GM18873 (cell line): ENCODE measurements around the gene SEC24D.

ENCODE experiments used
- ATAC-seq: cut with Tn5 transposase; IDR thresholded peaks from one replicate; pipeline ENCODE4 v1.9.1; 2021; ENCODE audit warnings: mild to moderate bottlenecking, moderate library complexity, moderate number of reproducible peaks; ENCODE audit not compliant: unreplicated experiment, low FRiP score

The SEC24D gene

GRCh38 chr4:118730683-118731082 is 105.2 kb downstream of the SEC24D start:
- ATAC-seq, result no peak

GRCh38 chr4:118729287-118730286 is 106.3 kb downstream of the SEC24D start:
- no peak for ATAC-seq

- no peak for ATAC-seq
These were observed 108.6 kb downstream of the SEC24D start for GRCh38 chr4:118727360-118727759.

DNA sequence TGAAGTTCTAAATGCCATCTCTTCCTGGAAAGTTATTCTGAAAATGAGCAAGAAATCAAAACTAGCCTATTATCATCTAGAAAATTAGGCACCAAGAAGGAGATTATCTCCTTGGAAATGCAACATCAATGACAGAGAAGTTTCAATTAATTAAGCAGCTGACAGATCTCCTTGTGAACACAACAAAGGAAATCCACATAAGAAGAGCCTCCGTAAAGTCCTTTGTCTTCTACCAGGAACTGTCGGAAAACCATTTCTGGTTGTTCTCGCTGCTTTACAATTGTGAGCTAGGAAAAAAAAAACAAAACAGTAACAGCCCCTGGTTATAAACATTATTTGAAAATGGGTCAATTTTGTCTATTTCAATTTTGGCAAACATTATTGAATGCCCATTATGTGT is 112.6 kb downstream of the SEC24D start:
- ATAC-seq, result no peak

GRCh38 chr4:118721752-118722151 is 114.2 kb downstream of the SEC24D start:
- ATAC-seq, result no peak

- no peak for ATAC-seq
These were observed 117.3 kb downstream of the SEC24D start for GRCh38 chr4:118718511-118719170.

GRCh38 chr4:118716304-118716703 is 119.6 kb downstream of the SEC24D start:
- ATAC-seq, result no peak

GRCh38 chr4:118714682-118715081 is 121.2 kb downstream of the SEC24D start:
- no peak for ATAC-seq

DNA sequence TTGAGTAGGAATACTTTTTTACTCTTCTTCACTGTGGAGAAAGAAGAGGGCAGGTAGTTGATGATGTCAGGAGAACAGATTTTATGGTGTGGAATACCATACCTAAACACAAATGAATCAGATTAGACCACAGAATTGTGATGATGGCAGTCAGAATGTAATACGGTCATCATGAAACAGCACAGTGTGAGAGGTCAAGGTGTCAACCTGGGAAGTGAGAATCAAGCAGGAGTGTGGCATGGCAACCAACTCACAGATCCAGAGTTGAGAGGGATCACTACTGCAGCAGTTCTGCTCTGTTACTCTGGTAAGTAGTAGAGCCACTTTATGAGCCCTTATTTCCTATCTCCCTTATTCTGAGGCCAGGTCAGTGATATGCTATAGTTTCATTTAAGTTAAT is 123.1 kb downstream of the SEC24D start:
- ATAC-seq, result peak; percentile 45

DNA sequence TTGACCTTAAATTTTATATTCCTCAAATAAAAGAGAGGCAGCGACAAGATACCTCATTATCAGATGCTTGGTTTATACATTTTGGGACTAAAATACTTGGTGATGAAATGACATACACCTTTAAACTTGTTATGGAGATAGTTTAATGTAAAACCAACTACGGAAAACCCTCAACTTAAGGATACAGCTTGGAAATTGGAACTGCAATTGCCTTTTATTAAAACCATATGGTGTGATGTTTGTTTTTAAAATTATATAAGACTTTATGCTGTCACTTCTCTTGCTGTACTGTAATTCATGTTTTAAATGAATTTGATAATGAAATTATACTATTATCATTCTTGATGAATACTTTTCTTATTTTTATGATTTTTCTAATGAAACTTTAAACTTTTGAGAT is 124.9 kb downstream of the SEC24D start:
- no peak for ATAC-seq

DNA sequence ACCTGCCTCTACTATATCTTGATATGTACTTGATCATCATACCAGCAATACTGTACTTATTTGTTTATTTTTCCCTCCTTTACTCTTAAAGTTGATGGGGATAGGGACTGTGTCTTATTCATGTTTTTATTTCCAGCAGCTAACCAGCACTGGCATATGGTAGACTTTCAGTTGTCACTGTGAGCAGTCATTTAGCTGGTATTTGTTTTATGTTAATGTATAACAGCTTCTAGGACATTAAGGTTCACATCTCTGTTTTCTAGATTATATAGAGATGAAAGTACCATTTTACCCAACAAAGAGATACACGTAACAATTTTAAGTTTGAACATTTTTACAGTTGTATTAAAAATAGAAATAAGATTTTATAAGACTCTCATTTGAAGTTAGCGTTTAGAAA is 132.8 kb downstream of the SEC24D start:
- ATAC-seq, result no peak

- ATAC-seq, result peak; percentile 99
These were observed 150.8 kb downstream of the SEC24D start, which contains the start of gene METTL14 for GRCh38 chr4:118684873-118685811. Gene METTL14, plus strand, starts transcription at chr4:118685392. Its CDS starts 143 bp downstream, at chr4:118685535.

DNA sequence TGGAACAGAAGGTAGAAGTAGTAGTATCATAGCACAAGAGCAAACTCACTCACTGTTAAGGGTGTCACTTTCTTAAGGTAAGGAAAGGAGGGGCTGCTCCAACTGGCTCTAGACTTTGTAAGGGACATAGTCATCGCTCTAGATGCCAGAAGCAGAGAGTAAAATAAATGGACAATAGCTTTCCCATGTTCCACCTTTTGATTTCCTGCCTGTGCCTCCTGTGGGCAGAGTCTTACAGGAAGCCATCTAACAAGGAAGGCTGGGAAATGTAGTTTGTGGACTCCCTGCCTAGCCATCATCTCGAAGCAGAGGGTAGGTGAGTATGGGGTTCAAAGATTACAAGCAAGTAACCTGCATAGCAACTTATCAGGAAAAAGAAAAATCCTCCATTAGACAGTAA is 152.4 kb downstream of the SEC24D start:
- ATAC-seq, result no peak

DNA sequence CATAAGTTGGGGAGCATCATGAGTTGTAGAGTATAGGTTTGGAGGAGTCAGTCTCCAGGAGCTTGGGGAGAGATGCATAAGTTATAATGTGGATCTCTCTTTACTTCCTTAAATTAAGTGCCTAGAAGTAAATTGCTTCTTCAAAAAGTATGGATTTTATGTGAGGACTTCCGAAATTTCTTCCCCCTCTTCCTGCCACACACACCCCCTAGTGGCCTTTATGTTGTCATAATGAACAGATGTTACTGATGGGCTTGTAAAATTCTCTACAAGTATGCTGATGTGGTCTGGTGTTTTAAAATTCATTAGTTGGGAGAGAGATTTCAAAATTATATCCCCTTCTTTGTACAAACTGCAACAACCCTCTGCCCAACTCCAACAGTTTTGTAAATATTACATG is 153.0 kb downstream of the SEC24D start:
- ATAC-seq, result no peak

DNA sequence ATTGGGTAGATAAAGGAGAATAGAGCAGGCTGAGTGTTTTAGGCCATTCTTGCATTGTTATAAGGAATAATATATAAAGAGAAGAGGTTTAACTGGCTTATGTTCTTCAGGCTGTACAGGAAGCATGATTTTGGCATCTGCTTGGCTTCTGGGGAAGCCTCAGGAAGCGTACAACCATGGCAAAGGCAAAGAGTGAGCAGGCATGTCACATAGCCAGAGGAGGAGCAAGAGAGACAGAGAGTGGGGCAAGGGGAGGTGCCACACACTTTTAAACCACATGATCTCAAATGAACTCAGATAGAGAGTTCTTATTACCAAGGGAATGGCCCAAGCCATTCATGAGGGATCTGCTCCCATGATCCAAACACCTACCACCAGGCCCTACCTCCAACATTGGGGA is 155.1 kb downstream of the SEC24D start:
- ATAC-seq, result no peak

- no peak for ATAC-seq
These were observed 159.8 kb downstream of the SEC24D start for GRCh38 chr4:118676128-118676527.
